Mucosa of stomach (tissue), 1 donor: ENCODE data around the gene FTO.

ENCODE experiments used
- H3K27me3 ChIP-seq: one replicate; pipeline ENCODE4 v1.7.0; 2013; ENCODE audit warnings: mild to moderate bottlenecking, low read length; ENCODE audit not compliant: control insufficient read depth, insufficient read depth
- H3K36me3 ChIP-seq: one replicate; pipeline ENCODE4 v1.7.0; 2013; ENCODE audit warnings: low read length; ENCODE audit not compliant: control insufficient read depth, insufficient read depth
- H3K4me1 ChIP-seq: one replicate; pipeline ENCODE4 v1.7.0; 2013; ENCODE audit warnings: mild to moderate bottlenecking, low read length; ENCODE audit not compliant: control insufficient read depth, insufficient read depth
- H3K4me3 ChIP-seq: one replicate; pipeline ENCODE4 v1.7.0; 2013; ENCODE audit warnings: low read length
- H3K9ac ChIP-seq: one replicate; pipeline ENCODE4 v1.7.0; 2013; ENCODE audit warnings: mild to moderate bottlenecking, low read length, moderate library complexity
- H3K9me3 ChIP-seq: one replicate; pipeline ENCODE4 v1.7.0; 2013; ENCODE audit warnings: mild to moderate bottlenecking, low read length, moderate library complexity; ENCODE audit not compliant: control insufficient read depth
- donor health status: Pancreatic carcinoma.

The FTO gene

GRCh38 chr16:53999841-54000240, 295.9 kb downstream of the FTO start:
- H3K36me3 ChIP-seq = no peaks in the 10 kb centered on the region
- no peak overlapping the region for H3K4me3 ChIP-seq
- no peaks in the 10 kb centered on the region for H3K4me1 ChIP-seq
- no peaks in the 10 kb centered on the region for H3K9me3 ChIP-seq
- H3K27me3 ChIP-seq = no peaks in the 10 kb centered on the region
- H3K9ac ChIP-seq = no peak overlapping the region

DNA sequence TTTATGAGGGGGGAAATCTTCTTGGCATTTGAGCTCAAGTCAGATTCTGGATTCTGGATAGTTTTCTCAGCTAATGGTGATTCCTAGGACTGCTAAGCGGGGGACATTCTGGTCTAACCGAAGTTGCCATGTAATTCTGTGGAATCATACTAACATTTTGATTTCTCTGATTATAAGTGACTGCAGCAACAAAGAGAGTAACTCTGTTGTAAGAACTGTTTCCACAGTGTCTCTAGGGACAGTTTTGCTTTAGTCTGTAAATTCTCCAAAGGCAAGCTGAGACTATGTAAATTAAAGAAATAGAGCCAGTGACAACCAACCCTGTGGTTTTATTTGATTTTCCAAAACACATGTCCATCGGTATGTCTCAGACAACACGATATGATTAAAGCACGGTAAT, 296.4 kb downstream of the FTO start:
- Histone ChIP-seq H3K36me3 (no peaks in the 10 kb centered on the region), H3K9me3 (no peaks in the 10 kb centered on the region), H3K4me1 (no peaks in the 10 kb centered on the region), H3K4me3 (no peak overlapping the region), H3K9ac (no peak overlapping the region), H3K27me3 (no peaks in the 10 kb centered on the region)

DNA sequence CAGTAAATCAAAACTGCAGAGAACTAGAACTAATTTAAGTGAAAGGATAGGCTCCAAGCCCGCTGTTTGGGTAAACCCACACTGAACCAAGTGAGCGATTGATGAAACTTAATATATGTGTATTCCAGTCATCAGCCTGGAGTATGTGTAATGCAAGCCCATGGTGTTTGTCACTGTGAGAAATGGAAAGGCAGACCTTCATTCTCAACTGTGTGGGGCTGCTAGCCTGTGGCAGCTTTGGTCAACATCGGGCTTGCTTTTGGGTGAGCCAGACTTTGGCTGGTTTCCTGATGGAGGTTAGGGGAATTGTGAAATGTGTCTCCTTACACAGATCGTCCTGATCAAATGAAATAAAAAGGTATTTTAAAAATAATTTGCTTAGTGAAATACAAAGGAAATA, 302.7 kb downstream of the FTO start:
- no peak overlapping the region for H3K9ac ChIP-seq
- no peaks in the 10 kb centered on the region for H3K27me3 ChIP-seq
- no peak overlapping the region for H3K4me3 ChIP-seq
- H3K9me3 ChIP-seq = no peaks in the 10 kb centered on the region
- no peaks in the 10 kb centered on the region for H3K4me1 ChIP-seq
- no peaks in the 10 kb centered on the region for H3K36me3 ChIP-seq

DNA sequence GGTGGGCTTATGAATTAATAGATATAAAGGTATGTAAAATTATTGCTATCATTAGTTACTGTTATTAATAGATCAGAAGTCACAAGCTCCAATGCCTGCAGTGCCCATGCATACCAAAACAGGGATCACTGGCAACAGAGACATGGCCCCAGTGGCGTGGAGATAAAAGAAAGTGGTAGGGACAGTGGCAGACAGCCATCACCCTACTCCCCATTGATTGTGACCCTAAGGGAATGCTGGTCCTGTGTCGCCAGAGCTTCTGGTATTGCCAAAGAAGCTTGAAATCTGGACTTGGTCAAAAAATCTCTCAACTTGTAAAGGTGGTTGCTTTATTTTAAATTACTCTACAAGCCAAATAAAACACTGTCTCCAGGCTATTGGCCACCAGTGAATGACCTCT, 303.5 kb downstream of the FTO start:
- Histone ChIP-seq H3K4me3 (no peak overlapping the region), H3K27me3 (no peaks in the 10 kb centered on the region), H3K9ac (no peak overlapping the region), H3K9me3 (no peaks in the 10 kb centered on the region), H3K4me1 (no peaks in the 10 kb centered on the region), H3K36me3 (no peaks in the 10 kb centered on the region)

DNA sequence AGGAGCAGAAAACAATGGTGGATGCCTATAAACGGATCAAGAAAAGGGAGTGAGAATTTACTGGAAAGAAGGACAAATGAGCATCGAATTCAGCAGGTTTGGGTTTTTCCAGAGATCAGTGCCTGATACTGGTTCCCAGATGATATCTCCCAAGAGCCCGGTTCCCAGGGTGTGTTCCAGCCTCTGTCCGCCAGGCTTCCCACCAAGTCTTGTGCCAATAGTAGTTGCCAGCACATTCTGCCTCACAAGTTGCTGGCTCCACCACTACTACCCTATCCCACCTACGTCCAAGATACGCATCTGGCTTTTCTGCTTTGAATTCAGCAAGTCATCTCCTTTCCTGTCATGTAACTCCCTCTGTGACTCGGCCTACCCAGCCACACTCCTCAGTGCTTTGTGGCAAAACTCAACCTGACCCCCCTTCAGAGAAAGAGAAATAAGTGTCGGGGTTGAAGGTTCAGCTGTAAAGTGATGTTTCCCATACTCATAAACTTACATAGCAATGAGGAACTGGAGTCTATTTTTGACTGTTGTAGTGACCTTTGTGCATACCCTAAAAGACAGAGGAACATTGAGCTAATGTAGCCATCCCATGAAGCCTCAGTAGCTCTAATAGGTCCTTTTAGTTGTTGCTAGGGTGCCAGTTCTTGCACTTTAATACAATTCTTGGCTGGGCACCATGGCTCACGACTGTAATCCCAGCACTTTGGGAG, 305.7 kb downstream of the FTO start:
- Histone ChIP-seq H3K4me1 (no peaks in the 10 kb centered on the region), H3K9ac (no peak overlapping the region)

GRCh38 chr16:54015147-54015546, 311.2 kb downstream of the FTO start:
- Histone ChIP-seq H3K4me3 (no peak overlapping the region), H3K36me3 (no peaks in the 10 kb centered on the region), H3K9me3 (no peaks in the 10 kb centered on the region), H3K4me1 (no peaks in the 10 kb centered on the region), H3K9ac (no peak overlapping the region), H3K27me3 (no peaks in the 10 kb centered on the region)

More for the DNA sequence above, 305.7 kb downstream of the FTO start:
- H3K4me3 ChIP-seq = no peak overlapping the region
- no peaks in the 10 kb centered on the region for H3K9me3 ChIP-seq
- no peaks in the 10 kb centered on the region for H3K27me3 ChIP-seq
- no peaks in the 10 kb centered on the region for H3K36me3 ChIP-seq

- Histone ChIP-seq H3K36me3 (no peaks in the 10 kb centered on the region), H3K4me3 (no peak overlapping the region), H3K4me1 (no peaks in the 10 kb centered on the region), H3K9ac (no peak overlapping the region), H3K9me3 (no peaks in the 10 kb centered on the region), H3K27me3 (no peaks in the 10 kb centered on the region)
Observed at GRCh38 chr16:54022362-54022761, 318.4 kb downstream of the FTO start.

GRCh38 chr16:54026456-54026855, 322.5 kb downstream of the FTO start:
- Histone ChIP-seq H3K27me3 (no peaks in the 10 kb centered on the region), H3K4me3 (no peak overlapping the region)

DNA sequence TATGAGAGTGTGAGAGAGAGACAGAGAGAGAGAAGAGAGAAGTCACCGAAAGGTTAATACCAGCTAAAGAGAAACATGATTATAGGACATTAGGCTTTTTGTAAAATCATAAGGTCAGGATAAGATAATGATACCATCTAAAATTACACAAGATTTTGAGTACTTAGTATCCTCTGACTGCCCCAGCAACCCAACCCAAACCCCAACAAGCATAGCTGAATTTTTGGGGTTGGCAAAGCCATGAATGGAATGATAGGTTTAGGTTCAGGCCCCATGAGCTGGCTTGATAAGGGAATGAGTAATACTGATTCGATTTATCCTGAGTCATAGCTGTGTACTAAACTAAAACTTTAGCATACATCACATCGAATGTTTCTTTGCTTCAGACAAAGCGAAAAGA, 323.1 kb downstream of the FTO start:
- H3K27me3 ChIP-seq = no peaks in the 10 kb centered on the region
- H3K4me3 ChIP-seq = no peak overlapping the region
- H3K4me1 ChIP-seq = no peaks in the 10 kb centered on the region
- no peak overlapping the region for H3K9ac ChIP-seq
- no peaks in the 10 kb centered on the region for H3K36me3 ChIP-seq
- H3K9me3 ChIP-seq = peaks cover 8% of the 10 kb centered on the region

More at GRCh38 chr16:54026456-54026855, 322.5 kb downstream of the FTO start:
- H3K9me3 ChIP-seq = peaks cover 5% of the 10 kb centered on the region
- H3K4me1 ChIP-seq = no peaks in the 10 kb centered on the region
- no peak overlapping the region for H3K9ac ChIP-seq
- no peaks in the 10 kb centered on the region for H3K36me3 ChIP-seq

GRCh38 chr16:54027558-54027957, 323.6 kb downstream of the FTO start:
- Histone ChIP-seq H3K4me1 (no peaks in the 10 kb centered on the region), H3K9me3 (peaks cover 8% of the 10 kb centered on the region), H3K4me3 (no peak overlapping the region), H3K27me3 (no peaks in the 10 kb centered on the region), H3K36me3 (no peaks in the 10 kb centered on the region), H3K9ac (no peak overlapping the region)

DNA sequence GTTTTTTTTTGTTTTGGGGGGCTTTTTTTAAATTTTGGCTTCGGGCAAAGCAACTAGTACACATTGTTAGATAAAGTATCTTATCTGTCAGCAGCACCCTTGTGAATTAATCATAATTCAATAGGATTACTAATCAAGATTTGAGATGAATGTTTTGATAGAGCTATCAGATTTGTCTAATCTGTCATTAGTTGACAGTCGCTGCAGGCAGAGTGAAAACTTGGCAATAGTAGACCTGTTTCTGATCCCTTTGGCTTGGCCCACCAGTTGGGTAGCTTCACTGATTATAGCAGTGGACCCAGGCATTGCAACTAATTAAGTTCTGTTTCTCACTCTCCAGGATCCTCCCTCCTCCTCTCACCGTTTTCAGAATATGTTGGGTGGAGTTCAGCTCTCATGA, 324.0 kb downstream of the FTO start:
- Histone ChIP-seq H3K36me3 (no peaks in the 10 kb centered on the region), H3K9me3 (peaks cover 8% of the 10 kb centered on the region), H3K4me1 (no peaks in the 10 kb centered on the region), H3K9ac (no peak overlapping the region), H3K27me3 (no peaks in the 10 kb centered on the region), H3K4me3 (no peak overlapping the region)

- Histone ChIP-seq H3K36me3 (no peaks in the 10 kb centered on the region), H3K9ac (no peak overlapping the region), H3K27me3 (no peaks in the 10 kb centered on the region), H3K4me1 (no peaks in the 10 kb centered on the region), H3K4me3 (no peak overlapping the region), H3K9me3 (peaks cover 8% of the 10 kb centered on the region)
Observed at GRCh38 chr16:54030451-54030850, 326.5 kb downstream of the FTO start.
